GM12892 (cell line): ENCODE data around the gene APBB2.

ENCODE experiments used
- POLR2AphosphoS5 ChIP-seq: IDR thresholded peaks from 2 replicates; pipeline ENCODE4 v1.6.1; 2011; ENCODE audit warnings: low read depth, low read length, control low read depth
- TAF1 ChIP-seq: IDR thresholded peaks from 2 replicates; pipeline ENCODE4 v1.6.1; 2011; ENCODE audit warnings: low read depth, mild to moderate bottlenecking, control low read depth, low read length, borderline replicate concordance

GRCh38 chr4:41213625-41214135, 662 bp downstream of the APBB2 start:
- no peak for TF ChIP-seq TAF1
- TF ChIP-seq POLR2AphosphoS5, result no peak
